Lung (tissue), 12 donors: ENCODE measurements around the gene EPB41L3. TPM values are rescaled to one million over a fixed set of nuclear protein-coding genes. Genes with fewer than 3 reads are reported as not detected.

Source experiments
- ATAC-seq: fragments of 200-7000 bp; cut with Tn5 transposase; one replicate; pipeline ENCODE4 v1.9.1; 2020; ENCODE audit warnings: moderate number of reproducible peaks; ENCODE audit not compliant: insufficient read depth, low FRiP score
- DNase-seq, 3 donors: peaks; one replicate each; pipeline ENCODE4 v3.0.0-alpha.2; 2013 to 2017
- H3K27ac ChIP-seq, 2 donors: one replicate each; pipeline ENCODE4 v1.5.1; 2013; ENCODE audit warnings: mild to moderate bottlenecking in 2 of 2, moderate library complexity in 2 of 2, control low read depth in 1 of 2, inconsistent platforms in 1 of 2, low read depth in 1 of 2, low read length in 1 of 2
- H3K27me3 ChIP-seq, 3 donors: one replicate each; pipeline ENCODE4 v1.5.1; 2013; ENCODE audit warnings: low read length in 2 of 3; ENCODE audit not compliant: control insufficient read depth in 3 of 3, insufficient read depth in 3 of 3
- H3K36me3 ChIP-seq, 4 donors: one replicate each; pipeline ENCODE4 v1.5.1; 2013; ENCODE audit warnings: low read length in 4 of 4, mild to moderate bottlenecking in 1 of 4, moderate library complexity in 1 of 4; ENCODE audit not compliant: control insufficient read depth in 4 of 4, insufficient read depth in 4 of 4
- H3K4me1 ChIP-seq, 5 donors: one replicate each; pipeline ENCODE4 v1.5.1; 2013; ENCODE audit warnings: low read length in 5 of 5, mild to moderate bottlenecking in 2 of 5, moderate library complexity in 1 of 5; ENCODE audit not compliant: control insufficient read depth in 5 of 5, insufficient read depth in 5 of 5
- H3K4me3 ChIP-seq: one replicate; pipeline ENCODE4 v1.5.1; 2013; ENCODE audit warnings: mild to moderate bottlenecking, control low read depth, moderate library complexity
- H3K9ac ChIP-seq, 2 donors: one replicate each; pipeline ENCODE4 v1.5.1; 2013; ENCODE audit warnings: low read length in 2 of 2, control low read depth in 1 of 2; ENCODE audit not compliant: insufficient read depth in 1 of 2
- H3K9me3 ChIP-seq, 4 donors: one replicate each; pipeline ENCODE4 v1.5.1; 2013; ENCODE audit warnings: low read length in 3 of 4, mild to moderate bottlenecking in 1 of 4, moderate library complexity in 1 of 4; ENCODE audit not compliant: control insufficient read depth in 4 of 4, insufficient read depth in 3 of 4
- WGBS, 2 donors: extraction: QIAGEN DNeasy Blood & Tissue Kit; methylation state at CpG; one replicate each; pipeline ENCODE4 v1.1.7; 2013; 5-methylcytosine and 5-hydroxymethylcytosine counted together
- polyA plus RNA-seq, 2 donors: library from polyadenylated mRNA; stranded (reverse); fragments of 200-250 nt; gene quantifications; one replicate each; pipeline ENCODE4 v1.2.1, GENCODE V29; 2013
- total RNA-seq, 2 donors: library from RNA; depleted of rRNA in 1 of 2; stranded (reverse); fragments of >200 nt in 1 of 2; gene quantifications; one replicate each; pipeline ENCODE4 v1.2.1, GENCODE V29; 2014 to 2021
- TF ChIP-seq, protein P1 (sequence below): IDR thresholded peaks from 2 replicates; pipeline ENCODE4 v1.5.1; 2012; ENCODE audit warnings: mild to moderate bottlenecking; ENCODE audit errors: control extremely low read depth, extremely low read depth
- donor health status: control.
- donor health status: control.
- donor health status: Bipolar disorder and iron deficiency.
- donor health status: healthy.
- donor health status: DM: yes; HTN: yes; CAD: no.

Gene EPB41L3
- total and polyA plus RNA-seq, 4 donors = 19.0 to 64.0 (median 39.9) TPM

DNA sequence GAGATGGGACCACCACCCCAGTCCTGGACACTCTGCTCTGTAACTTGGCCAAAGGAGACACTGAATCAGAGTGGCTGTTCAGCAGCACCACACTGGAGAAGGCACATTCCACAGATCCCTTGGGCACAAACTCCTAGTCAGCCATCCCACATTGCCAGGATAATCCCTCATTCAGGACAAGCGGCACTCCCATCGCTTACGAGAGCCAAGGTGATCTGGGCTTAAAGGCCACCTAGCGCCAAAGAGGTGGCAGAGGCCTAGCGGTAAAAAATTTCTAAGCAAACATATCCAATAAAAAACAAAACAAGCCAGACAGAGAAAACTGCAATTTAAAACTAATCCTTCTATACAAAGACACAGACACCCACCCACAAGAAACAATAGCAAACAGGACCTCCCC, 62.2 kb downstream of the EPB41L3 start:
- Histone ChIP-seq H3K4me1 (no peaks in the 10 kb centered on the region), H3K9me3 (peaks cover 0 to 2% (median 0%) of the 10 kb centered on the region in 4 donors), H3K4me3 (no peak overlapping the region), H3K27ac (no peak overlapping the region), H3K27me3 (no peaks in the 10 kb centered on the region), H3K9ac (no peak overlapping the region), H3K36me3 (peaks cover 0 to 2% (median 0%) of the 10 kb centered on the region in 4 donors)
- DNase-seq (no peak), ATAC-seq (no peak)
- TF ChIP-seq, protein P1, sequence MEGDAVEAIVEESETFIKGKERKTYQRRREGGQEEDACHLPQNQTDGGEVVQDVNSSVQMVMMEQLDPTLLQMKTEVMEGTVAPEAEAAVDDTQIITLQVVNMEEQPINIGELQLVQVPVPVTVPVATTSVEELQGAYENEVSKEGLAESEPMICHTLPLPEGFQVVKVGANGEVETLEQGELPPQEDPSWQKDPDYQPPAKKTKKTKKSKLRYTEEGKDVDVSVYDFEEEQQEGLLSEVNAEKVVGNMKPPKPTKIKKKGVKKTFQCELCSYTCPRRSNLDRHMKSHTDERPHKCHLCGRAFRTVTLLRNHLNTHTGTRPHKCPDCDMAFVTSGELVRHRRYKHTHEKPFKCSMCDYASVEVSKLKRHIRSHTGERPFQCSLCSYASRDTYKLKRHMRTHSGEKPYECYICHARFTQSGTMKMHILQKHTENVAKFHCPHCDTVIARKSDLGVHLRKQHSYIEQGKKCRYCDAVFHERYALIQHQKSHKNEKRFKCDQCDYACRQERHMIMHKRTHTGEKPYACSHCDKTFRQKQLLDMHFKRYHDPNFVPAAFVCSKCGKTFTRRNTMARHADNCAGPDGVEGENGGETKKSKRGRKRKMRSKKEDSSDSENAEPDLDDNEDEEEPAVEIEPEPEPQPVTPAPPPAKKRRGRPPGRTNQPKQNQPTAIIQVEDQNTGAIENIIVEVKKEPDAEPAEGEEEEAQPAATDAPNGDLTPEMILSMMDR = no peak
- WGBS, 2 donors = 97 to 98% methylated on average over 5 of the region's 5 CpGs

DNA sequence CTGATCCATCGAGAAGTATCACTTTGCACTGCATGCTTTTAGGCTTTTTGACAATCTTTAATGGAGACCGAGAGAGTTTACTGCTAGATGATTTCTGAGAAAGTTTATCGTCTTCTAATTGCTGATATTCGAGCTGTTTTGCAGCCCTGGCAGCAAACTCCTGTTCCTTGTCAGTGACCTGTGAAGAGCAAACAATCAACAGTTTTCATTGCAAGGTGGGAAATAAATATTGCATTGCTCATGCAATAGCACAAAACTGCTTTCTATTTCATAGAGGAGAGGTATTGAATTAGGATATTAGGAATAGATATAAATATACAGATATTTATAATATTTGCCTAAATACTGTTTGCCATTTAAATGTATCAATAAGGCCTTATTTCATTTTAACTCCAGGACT, 65.5 kb downstream of the EPB41L3 start:
- TF ChIP-seq, protein P1 = no peak
- H3K27ac ChIP-seq = no peak overlapping the region
- H3K4me1 ChIP-seq = no peaks in the 10 kb centered on the region
- 85 to 95% methylated on average over 4 of the region's 4 CpGs for WGBS, 2 donors
- no peak for ATAC-seq
- peaks cover 0 to 3% (median 0%) of the 10 kb centered on the region in 4 donors for H3K9me3 ChIP-seq
- H3K9ac ChIP-seq = no peak overlapping the region
- H3K36me3 ChIP-seq = peaks cover 0 to 2% (median 0%) of the 10 kb centered on the region in 4 donors
- no peak for DNase-seq
- no peak overlapping the region for H3K4me3 ChIP-seq
- H3K27me3 ChIP-seq = no peaks in the 10 kb centered on the region

DNA sequence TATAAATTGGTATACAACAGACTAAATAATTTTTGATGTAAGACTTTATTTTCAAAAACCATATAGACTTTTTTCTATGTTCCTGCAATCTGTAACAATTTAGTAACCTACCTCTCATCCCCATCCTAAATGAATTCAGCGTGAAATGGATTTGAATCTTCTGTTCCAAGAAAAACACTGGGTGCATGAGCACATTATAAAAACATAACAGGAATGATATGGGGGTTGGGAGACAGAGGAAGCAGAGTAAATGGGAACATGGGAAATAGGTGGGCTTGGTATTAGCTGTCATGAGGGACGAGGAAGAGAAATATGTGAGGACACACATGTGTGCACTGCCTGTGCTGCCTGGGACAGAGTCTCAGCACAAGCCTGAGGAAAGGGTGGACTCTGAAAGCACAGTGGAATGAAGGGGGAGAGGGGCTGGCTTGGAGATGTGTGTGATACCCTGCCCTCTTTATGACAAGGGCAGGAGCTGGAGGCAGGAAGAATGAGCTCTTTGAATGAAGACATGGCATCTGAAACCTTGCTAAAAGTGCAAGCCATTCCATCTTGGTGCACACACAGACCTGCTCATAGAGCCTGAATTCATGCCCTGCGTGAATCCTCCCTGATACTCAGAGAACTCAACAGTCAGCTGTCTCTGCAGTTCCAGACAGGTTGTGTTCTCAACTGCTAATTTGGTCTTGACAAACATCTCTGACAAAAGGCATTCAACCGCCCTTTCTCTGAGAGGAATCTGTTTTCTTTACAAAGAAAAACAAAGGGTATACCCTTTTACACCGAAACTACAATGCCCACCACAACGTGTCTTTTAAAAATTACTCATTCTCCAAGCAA, 66.6 kb downstream of the EPB41L3 start:
- WGBS, 2 donors = 86 to 90% methylated on average over 6 of the region's 6 CpGs
- ATAC-seq (no peak), DNase-seq (no peak)
- Histone ChIP-seq H3K9me3 (peaks cover 0 to 3% (median 0%) of the 10 kb centered on the region in 4 donors), H3K27ac (no peak overlapping the region), H3K27me3 (no peaks in the 10 kb centered on the region), H3K36me3 (peaks cover 0 to 2% (median 0%) of the 10 kb centered on the region in 4 donors), H3K9ac (no peak overlapping the region), H3K4me3 (no peak overlapping the region), H3K4me1 (no peaks in the 10 kb centered on the region)
- TF ChIP-seq, protein P1 = no peak
